Heart left ventricle (tissue), 13 donors: ENCODE results near the gene ROR1.

Experiments
- CTCF ChIP-seq, 12 donors: fragments of 200-600 bp; sonication (generic) in 4 of 12; IDR thresholded peaks; one replicate each; pipeline versions ENCODE4 v1.5.0 to v1.8.0; 2018 to 2022; ENCODE audit warnings: antibody characterized with exemption in 12 of 12, mild to moderate bottlenecking in 5 of 12
- POLR2A ChIP-seq, 2 donors: fragments of 450-650 bp; IDR thresholded peaks; one replicate each; pipeline ENCODE4 v1.6.1; 2017; ENCODE audit warnings: antibody characterized with exemption in 2 of 2, mild to moderate bottlenecking in 2 of 2, moderate library complexity in 2 of 2
- donor health status: ischemic (EF 13 %, LVEDD 7.1; RV severe dilation, severe dysfunction).
- donor health status: DM: no; HTN: yes; CAD: no.
- donor health status: DM: no; HTN: no; CAD: no.
- donor health status: ischemic (EF 25% LVEDD 6.9; RV normal size, moderate dysfunction).
- donor health status: ischemic (EF 25% LVEDD 5.7; RV mildly dilated, moderate dysfunction).
- donor health status: ischemic (EF 35%, LVEDD 5.7; RV mildly dilated, moderate dysfunction).
- donor health status: nonischemic (EF 11% LVEDD 7.7; RV severe dilation, severe dysfunction).
- donor health status: DM: yes; HTN: yes; CAD: no.
- donor health status: PGD.
- donor health status: ischemic (EF 29% LVEDD 5.4; RV normal size, mild dysfunction).
- donor health status: nonischemic (EF 23%, LVEDD 6.1; RV moderate dilation, normal function).

DNA sequence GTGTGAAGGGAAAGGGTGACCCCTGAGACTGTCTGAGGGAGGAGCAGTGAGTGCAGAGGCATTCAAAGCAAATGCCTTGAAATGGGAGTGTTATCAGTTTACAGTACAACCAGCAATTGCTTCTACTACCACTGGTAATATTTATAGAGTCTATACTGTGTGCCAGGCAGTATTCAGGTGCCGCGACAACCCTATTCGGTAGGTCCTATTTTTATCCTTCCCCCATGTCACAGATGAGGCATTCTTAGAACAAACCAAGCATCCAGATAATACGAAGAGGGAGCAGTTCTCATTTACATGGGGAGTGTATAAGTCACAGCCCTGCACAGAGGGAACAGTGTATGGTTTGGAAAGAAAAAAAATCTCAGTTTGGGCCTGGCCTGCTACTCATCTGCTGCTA is 18.3 kb downstream of the ROR1 start:
- TF ChIP-seq CTCF (IDR thresholded peaks at IDR 0.05) (no peak), POLR2A (IDR thresholded peaks at IDR 0.05) (no peak)
